HG03439 (cell line): ENCODE measurements around the gene GNB1.
"Not testable (repeated sequence)": the region's sequence is repeated elsewhere in the genome, so short reads cannot be mapped to it uniquely, and the experiment has no call there.

Experiments used
- ATAC-seq: cut with Tn5 transposase; IDR thresholded peaks from one replicate; pipeline ENCODE4 v1.9.1; 2021; ENCODE audit warnings: mild to moderate bottlenecking, moderate library complexity; ENCODE audit not compliant: unreplicated experiment

The GNB1 gene

GRCh38 chr1:1892079-1892762, 1.3 kb upstream of the GNB1 start:
- no peak for ATAC-seq

GRCh38 chr1:1891349-1892078, 627 bp upstream of the GNB1 start:
- ATAC-seq = peak; percentile 10

GRCh38 chr1:1889847-1890505, 911 bp downstream of the GNB1 start:
- ATAC-seq = peak; percentile 35

GRCh38 chr1:1889090-1889750, 1.7 kb downstream of the GNB1 start:
- ATAC-seq = no peak

- not testable (repeated sequence) for ATAC-seq
Observed at GRCh38 chr1:1883890-1884289, 7.0 kb downstream of the GNB1 start.

- no peak for ATAC-seq
Observed at GRCh38 chr1:1883092-1883873, 7.6 kb downstream of the GNB1 start.

- ATAC-seq = no peak
Observed at GRCh38 chr1:1881727-1882126, 9.2 kb downstream of the GNB1 start.

- ATAC-seq = no peak
Observed at GRCh38 chr1:1880617-1881312, 10.1 kb downstream of the GNB1 start.

- ATAC-seq = no peak
Observed at GRCh38 chr1:1879942-1880341, 10.9 kb downstream of the GNB1 start.

GRCh38 chr1:1877865-1878436, 12.9 kb downstream of the GNB1 start:
- no peak for ATAC-seq

- ATAC-seq = no peak
Observed at GRCh38 chr1:1876335-1876930, 14.5 kb downstream of the GNB1 start.

- ATAC-seq = no peak
Observed at GRCh38 chr1:1875932-1876331, 15.0 kb downstream of the GNB1 start.

GRCh38 chr1:1874901-1875300, 16.0 kb downstream of the GNB1 start:
- no peak for ATAC-seq

GRCh38 chr1:1873186-1873585, 17.7 kb downstream of the GNB1 start:
- no peak for ATAC-seq

GRCh38 chr1:1872329-1872994, 18.4 kb downstream of the GNB1 start:
- no peak for ATAC-seq

GRCh38 chr1:1869469-1869868, 21.4 kb downstream of the GNB1 start:
- no peak for ATAC-seq

GRCh38 chr1:1867164-1867563, 23.7 kb downstream of the GNB1 start:
- no peak for ATAC-seq

- no peak for ATAC-seq
Observed at GRCh38 chr1:1862905-1863547, 27.9 kb downstream of the GNB1 start.
